CD4-positive, alpha-beta T cell treated with Interleukin-17A for 4 hours (primary cell): Measurements from ENCODE around the gene SNRNP70.
"Not testable (repeated sequence)": the region's sequence is repeated elsewhere in the genome, so short reads cannot be mapped to it uniquely, and the experiment has no call there.

Experiments
- DNase-seq: peaks from one replicate; pipeline ENCODE4 v3.0.0-alpha.2; 2020; ENCODE audit warnings: mixed read lengths

SNRNP70 gene

DNA sequence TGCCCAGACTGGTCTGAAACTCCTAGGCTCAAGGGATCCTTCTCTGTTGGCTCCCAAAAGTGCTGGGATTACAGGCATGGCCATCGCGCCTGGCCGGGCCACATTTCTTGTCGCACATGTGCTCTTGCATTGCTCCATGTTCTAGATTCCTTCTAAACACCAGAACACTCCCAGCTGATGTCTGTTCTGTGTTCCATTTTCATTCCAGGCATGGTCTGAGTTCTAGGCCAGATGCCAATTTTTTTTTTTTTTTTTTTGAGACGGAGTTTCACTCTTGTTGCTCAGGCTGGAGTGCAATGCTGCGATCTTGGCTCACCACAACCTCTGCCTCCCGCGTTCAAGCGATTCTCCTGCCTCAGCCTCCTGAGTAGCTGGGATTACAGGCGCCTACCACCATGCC is 36.6 kb downstream of the SNRNP70 start:
- not testable (repeated sequence) for DNase-seq

DNA sequence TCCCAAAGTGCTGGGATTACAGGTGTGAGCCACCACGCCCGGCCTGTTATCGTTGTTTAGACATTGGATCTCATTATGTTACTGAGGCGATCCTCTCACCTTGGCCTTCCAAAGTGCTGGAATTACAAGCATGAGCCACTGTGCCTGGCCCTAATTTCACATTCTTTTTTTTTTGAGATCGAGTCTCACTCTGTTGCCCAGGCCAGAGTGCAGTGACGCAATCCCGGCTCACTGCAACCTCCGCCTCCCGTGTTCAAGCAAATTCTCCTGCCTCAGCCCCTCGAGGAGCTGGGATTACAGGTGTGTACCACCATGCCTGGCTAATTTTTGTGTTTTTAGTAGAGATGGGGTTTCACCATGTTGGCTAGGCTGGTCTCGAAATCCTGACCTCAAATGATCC is 38.0 kb downstream of the SNRNP70 start:
- DNase-seq, result not testable (repeated sequence)

DNA sequence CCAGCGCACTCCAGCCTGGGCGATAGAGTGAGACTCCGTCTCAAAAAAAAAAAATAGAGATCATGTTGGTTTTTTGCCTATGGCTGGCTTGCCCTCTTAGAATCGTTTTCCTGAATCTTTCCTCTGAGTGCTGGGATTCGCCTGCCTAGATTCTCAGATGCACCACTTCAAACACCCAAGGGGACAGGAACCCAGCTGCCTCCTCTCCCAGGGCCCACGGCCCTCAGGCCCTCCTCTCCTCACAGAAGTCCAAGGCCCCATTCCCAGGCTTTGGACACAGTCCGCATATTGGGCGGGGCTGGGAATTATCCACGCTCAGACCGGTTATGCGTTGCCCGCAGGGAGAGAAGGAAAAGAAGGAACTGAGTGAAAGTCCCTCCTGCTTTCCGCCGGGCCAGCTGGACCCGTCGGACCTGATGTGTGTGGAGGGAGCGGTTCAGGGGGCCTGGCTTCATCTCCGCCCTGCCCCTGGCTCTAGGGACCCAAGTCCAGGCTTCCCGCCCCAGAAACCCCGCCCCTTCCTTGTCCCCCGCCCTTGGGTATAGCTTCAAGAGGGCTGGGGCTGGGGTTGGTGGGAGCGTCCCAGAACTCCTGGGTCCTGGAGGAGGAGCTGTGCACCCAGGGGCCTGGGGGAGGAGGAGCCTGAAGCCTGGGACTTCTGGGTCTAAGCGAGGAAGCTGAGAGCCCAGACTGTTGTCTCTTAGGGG is 39.9 kb downstream of the SNRNP70 start:
- no peak for DNase-seq

DNA sequence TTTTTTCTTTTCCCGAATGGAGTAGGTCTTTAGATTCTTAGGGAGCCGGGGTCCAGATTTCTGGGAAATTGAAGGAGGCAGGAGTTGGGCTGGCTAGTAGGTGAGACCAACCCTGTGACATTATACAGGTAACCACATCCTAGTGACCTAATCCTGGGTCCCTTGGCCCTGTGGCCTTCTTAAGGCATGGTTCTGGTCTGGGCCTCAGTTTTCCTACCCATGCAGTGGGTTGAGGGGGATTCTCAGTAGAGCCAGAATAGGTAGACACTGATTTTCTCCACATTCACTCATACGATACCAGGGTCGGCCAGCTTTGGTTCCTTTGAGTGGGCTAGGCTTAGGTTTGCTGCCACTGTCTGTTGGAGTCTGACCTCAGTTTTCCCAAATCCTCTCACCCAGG is 41.3 kb downstream of the SNRNP70 start:
- no peak for DNase-seq

DNA sequence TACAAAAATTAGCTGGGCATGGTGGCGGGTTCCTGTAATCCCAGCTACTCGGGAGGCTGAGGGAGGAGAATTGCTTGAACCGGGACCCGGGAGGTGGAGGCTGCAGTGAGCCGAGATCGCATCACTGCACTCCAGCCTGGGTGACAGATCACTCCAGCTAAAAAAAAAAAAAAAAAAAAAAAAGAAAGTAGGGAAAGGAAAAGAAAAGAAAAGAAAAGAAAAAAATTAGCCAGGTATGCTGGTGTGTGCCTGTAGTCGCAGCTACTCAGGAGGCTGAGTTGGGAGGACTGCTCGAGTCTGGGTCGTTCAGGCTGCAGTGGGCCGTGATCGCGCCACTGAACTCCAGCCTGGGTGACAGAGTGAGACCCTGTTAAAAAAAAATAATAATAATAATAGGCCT is 42.0 kb downstream of the SNRNP70 start:
- DNase-seq, result not testable (repeated sequence)

DNA sequence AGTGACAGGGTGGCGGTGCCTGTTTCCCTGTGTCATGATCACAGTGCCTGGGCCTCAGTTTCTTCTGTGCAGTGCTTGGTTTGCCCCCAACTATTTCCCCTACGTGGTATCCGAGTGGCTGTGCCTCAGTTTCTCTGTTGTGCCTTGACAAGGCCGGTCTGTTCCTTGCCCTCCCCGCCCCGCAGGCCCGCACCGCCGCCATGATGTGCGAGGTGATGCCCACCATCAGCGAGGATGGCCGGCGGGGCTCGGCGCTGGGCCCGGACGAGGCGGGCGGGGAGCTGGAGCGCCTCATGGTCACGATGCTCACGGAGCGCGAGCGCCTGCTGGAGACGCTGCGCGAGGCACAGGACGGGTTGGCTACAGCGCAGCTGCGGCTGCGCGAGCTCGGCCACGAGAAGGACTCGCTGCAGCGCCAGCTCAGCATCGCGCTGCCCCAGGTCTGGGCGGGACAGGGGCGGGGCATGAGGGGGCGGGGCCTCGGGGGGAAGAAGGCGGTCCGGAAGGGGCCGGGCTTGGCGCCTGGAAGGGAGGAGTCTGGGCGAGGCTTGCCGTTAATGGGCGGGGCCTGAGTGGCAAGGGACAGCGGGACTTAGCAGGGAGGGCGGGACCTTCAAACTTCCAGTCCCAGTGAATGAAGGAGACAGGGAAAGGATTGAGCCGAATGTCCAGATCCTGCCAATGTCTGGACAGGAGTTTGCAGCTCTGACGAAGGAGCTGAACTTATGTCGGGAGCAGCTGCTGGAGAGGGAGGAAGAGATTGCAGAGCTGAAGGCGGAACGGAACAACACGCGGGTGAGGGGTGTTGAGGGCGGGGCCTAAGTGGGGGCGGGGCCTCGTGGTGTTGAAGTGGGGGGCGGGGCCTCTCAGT is 42.7 kb downstream of the SNRNP70 start:
- peak; percentile 96 for DNase-seq

DNA sequence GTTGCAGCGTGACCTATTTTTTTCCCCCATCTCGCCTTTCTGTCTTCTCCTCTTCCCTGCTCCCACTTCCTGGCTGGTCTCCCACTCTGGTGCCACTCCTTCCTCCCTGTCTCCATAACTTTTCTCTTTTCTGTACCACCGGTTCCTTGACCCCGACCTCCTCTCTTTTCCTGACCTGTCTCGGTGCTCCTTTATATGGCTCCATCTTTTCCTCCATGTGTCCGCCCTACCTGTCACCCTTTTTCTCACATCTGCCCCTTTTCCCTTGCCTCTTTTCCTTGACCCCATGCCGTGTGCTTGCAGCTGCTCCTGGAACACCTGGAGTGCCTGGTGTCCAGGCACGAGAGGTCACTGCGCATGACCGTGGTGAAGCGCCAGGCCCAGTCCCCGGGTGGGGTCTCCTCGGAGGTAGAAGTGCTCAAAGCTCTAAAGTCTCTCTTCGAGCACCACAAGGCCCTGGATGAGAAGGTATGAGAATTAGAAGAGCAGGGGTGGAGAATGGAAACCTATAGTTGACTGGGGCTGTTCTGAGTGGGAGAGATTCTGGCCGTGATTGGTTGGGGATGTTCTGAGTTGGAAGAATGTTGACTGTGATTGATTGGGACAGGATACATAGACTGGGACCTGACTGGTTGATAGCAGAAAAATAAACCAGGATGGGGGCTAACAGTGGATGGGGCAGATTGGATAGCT is 43.4 kb downstream of the SNRNP70 start:
- no peak for DNase-seq

DNA sequence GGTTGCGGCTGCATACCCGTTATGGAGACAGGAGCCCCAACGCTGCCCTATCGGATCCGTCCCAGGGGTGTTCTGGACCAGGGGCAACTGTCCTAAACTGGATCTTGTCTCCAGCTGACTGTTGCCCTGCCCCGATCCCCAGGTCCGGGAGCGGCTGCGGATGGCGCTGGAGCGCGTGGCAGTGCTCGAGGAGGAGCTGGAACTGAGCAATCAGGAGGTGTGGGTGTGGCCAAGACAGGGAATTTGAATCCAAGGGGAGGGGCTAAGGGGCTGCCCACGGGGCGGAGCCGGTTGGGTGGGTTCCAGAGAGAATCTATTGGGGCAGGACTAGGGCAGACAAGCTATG is 44.0 kb downstream of the SNRNP70 start:
- DNase-seq, result no peak

DNA sequence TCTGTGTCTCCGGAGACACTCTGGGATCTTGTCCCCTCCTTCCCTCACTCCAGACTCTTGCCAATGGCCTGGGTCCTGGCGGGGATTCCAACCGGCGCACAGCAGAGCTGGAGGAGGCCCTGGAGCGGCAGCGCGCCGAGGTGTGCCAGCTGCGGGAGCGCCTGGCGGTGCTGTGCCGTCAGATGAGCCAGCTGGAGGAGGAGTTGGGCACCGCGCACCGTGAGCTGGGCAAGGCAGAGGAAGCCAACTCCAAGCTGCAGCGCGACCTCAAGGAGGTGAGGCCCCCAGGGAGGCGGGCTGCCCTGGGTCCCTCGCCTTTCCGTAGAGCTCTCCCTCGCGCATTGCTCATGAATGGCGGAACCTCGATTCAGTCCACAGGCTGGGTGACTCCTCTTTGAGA is 45.1 kb downstream of the SNRNP70 start:
- DNase-seq, result no peak

DNA sequence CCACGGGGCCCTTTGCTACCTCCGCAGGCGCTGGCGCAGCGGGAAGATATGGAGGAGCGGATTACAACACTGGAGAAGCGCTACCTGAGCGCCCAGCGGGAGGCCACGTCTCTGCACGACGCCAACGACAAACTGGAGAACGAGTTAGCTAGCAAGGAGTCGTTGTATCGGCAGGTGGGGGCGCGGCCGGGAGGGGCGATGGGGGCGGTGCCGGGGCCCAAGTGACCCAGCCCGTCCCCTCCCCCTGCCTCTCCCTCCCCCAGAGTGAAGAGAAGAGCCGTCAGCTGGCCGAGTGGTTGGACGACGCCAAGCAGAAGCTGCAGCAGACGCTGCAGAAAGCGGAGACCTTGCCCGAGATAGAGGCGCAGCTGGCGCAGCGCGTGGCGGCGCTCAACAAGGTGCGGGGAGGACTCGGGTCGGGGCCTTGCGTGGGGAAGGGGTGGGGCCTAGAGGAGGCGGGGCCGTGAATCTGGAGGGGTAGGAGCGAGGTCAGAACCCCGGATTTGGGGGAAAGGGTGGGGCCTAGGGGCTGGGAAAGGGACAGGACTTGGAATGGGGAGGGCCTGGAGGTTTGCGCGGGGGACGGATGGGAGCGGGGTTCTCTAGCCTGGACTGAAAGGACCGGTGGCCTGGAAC is 47.8 kb downstream of the SNRNP70 start:
- DNase-seq, result peak; percentile 74

DNA sequence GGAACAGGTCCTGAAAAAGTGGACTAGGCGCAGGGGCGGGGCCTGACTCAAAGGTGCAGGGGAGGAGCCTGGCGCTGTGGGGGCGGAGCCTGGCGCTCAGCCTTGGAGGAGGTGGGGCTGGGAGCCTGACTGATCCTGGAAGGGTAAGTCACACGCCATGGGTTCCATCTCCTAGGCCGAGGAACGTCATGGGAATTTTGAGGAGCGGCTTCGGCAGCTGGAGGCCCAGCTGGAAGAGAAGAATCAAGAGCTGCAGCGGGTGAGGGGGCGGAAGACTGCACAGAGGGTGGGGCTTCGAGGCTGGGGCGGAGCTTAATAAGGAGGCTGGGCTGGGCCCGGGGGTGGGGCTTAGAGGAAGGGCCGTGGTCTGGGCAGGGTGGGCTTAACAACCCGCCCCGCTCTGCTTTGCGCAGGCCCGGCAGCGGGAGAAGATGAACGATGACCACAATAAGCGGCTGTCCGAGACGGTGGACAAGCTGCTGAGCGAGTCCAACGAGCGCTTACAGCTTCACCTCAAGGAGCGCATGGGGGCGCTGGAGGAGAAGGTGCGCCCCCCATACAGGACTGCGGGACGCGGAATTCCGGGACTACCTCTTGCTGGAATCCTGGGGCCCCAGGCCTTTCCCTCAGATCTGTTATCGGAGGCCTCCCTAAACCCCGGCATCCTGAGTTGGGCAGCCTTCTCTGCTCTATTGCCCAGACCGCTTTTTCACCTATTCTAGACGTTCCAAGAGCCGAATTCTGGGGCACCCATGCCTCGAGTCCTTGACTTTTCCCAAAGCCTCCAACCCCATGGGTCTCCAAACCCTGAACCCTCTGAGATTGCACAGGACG is 48.6 kb downstream of the SNRNP70 start:
- DNase-seq, result peak; percentile 75

DNA sequence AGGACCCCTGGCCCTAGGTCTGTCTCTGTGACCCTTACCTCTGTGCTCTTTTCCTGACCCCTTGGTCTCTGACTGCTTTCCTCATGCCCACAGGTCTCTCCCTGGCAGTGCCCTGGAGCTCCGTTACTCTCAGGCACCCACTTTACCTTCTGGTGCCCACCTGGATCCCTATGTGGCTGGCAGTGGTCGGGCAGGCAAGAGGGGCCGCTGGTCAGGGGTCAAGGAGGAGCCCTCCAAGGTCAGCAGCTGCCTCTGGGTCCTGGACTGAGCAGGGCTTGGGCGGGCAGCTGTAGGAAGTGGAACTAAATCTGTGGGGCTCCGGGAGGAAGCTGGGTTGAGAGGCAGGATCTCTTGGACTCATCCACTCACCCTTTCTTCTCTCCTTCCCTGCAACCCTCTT is 50.4 kb downstream of the SNRNP70 start:
- no peak for DNase-seq

DNA sequence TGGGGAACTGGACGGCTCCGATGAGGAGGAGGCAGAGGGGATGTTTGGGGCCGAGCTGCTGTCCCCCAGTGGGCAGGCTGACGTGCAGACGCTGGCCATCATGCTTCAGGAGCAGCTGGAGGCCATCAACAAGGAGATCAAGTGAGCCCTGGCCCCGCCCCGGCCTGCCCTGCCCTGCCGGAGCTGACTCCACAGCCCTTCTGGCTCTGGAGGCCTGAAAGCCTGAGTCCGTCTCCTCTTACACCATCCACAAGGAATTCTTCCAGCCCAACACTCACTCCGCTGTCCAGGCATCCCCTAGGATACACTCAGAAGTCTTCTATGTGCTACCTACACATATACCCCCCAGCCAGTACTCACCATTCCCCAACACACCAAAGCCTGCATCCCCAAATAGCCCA is 51.5 kb downstream of the SNRNP70 start:
- DNase-seq, result no peak

DNA sequence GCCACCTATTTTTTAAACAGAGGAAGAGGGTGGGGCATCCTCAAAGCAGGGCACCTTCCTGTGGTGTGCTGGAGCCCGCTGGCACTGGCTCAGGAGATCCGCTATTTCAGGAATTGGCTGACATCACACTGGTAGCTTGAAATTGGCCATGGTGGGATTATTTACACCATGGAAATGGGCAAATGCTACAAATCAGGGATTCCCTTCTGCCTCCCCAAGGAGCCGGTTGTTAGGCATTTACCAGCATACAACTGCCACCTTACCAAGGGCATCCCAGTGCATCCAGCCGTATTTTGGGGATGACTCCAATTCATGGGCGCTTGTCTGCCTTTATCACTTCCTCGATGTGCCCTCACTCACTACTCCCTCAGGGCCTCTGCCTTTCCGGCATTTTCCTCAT is 55.7 kb downstream of the SNRNP70 start:
- no peak for DNase-seq

DNA sequence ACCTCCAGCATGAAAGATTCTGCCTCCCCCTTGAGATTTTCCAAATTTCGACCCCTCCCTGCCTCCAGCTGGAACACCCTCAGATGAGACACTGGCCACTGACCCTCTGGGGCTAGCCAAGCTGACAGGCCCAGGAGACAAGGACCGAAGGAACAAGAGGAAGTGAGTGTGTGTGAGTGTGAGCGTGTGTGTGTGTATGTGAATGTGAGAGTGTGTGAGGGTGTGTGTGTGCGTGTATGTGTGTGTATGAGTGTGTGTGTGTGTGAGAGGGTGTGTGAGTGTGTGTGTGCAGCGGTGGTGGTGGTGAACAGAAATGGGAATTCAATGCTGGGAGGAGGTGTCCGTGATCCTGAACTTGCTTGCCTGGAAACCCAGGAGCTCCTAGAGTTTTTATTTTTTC is 56.1 kb downstream of the SNRNP70 start:
- DNase-seq, result no peak

DNA sequence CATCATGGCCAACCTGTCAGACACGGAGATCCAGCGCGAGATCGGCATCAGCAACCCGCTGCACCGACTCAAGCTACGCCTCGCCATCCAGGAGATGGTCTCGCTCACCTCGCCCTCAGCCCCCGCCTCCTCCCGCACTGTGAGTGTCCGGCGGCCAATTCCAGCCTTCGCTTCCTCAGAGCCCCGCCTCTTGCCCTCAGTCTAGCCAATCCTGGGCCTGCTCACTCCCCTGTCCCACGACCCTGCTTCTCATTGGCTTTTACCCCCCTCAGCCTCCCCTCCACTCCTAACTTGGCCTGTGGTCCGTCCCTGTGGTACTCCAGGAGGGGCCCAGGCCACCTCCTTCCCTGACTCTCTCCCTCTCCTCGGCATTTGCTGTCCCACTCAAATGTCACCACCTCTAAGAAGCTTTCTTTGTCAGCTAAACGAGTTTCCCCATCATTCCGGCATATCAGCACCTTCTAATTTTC is 57.6 kb downstream of the SNRNP70 start:
- DNase-seq, result peak; percentile 72

DNA sequence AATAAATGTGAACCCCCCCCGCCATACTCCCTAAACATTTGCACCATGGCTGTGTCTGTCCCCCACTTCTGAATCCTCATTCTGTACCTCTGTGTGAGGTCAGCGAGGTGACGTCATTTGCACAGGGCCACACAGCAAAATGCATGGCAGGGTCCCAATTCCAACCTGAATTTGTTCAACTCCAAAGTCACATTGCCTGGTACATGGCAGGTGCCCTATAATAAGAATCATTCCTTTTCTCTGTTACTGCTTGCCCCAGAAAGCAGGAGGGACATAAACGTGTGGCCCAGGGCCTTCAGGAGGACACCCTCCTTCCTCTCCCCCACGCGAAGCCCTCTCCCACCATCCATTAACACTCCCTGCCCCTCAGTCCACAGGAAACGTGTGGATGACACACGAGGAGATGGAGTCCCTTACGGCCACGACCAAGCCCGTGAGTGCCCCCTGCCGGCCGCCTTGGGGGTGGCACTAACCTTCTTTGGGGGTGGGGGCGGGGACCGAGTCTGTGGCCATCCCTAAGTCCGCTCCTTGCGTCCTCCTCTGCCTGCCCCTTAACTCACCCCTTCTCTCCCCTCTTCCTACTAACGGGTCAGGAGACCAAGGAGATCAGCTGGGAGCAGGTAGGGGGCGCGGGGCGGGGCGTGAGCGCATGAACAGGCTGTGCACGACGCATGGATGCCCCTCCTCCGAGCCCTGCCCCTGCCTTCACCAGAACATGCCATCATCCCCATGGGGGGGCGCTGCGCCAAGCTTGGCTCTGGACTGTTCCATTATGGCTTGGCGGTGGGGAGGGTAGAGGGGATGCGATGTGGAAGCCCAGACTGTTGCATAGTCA is 60.5 kb downstream of the SNRNP70 start:
- DNase-seq, result peak; percentile 86

DNA sequence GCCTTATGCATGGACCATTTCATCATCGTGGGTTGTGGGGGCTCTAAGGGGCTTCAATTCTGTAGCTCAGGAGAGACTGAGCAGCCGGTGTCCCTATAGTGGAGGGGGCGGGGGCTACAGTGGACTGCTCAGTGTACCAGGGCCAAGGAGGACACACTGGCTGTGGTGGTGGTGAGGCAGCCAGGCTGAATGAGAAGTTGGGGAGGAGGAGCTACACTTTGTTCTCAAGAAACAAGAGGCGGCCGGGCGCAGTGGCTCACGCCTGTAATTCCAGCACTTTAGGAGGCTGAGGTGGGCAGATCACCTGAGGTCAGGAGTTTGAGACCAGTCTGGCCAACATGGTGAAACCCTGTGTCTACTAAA is 61.1 kb downstream of the SNRNP70 start:
- DNase-seq, result not testable (repeated sequence)

DNA sequence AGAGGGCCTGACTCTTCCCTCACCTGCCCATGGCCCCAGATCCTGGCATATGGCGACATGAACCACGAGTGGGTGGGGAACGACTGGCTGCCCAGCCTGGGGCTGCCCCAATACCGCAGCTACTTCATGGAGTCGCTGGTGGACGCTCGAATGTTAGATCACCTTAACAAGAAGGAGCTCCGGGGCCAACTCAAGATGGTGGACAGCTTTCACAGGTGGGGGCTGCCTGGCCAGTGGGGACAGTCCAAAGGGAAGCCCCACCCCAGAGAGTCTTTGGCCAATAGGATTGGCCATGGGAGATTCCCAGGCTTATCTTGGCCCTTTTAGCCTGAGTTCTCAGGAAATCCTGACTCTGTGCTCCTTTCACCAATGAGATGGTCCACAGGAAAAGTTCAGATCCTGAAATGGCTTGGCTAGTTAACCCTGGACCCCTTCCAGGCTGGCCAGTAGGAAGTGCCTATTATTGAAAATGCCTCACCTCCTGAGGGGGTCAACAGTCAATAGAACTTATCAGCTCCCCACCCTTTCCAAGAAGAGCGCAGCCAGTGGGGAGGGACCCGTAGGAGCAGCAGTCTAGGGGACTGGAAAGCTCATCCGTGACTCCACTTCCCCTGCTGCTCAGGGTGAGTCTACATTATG is 62.9 kb downstream of the SNRNP70 start:
- DNase-seq, result no peak

DNA sequence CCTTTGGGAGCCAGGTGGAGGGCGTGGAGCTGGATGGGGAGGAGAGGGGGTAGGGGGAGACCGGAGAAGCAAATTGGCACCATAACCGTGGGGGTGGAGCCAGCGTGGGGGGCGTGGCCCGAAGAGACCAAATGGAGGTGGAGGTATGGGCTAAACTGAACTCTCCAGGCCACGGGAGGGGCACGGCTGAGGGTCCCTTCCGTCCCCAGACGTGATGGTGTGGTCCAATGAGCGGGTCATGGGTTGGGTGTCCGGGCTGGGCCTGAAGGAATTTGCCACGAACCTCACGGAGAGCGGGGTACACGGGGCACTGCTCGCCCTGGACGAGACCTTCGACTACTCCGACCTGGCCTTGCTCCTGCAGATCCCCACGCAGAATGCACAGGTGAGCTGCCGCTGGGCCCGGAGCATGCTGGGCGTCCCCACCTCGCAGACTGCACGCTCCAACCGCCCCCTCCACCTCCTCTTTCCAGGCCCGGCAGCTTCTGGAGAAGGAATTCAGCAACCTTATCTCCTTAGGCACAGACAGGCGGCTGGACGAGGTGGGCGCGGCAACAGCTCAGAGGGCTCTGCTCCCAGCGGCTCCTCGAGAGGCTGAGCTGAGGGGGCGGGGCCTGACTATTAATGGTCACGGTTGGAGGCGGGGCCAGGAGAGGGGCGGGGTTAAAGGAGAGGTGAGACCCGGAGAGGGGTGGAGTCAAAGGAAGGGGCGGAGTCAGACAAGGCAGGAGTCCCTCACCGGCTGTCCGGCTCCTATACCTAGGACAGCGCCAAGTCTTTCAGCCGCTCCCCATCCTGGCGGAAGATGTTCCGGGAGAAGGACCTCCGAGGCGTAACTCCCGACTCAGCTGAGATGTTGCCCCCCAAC is 63.8 kb downstream of the SNRNP70 start:
- DNase-seq, result peak; percentile 83
